HepG2 (cell line): ENCODE results near the gene N4BP2L1. TPM values are rescaled to one million over a fixed set of nuclear protein-coding genes. Genes with fewer than 3 reads are reported as not detected.

ENCODE experiments used
- FOSL2 ChIP-seq: sonication (generic); formaldehyde crosslinking; IDR thresholded peaks from 2 replicates; pipeline ENCODE4 v1.4.0; 2020; ENCODE audit warnings: missing genetic modification reagents
- MYNN ChIP-seq: sonication (generic); formaldehyde crosslinking; IDR thresholded peaks from 2 replicates; pipeline ENCODE4 v1.4.0; 2020; ENCODE audit warnings: mild to moderate bottlenecking, low read depth, missing genetic modification reagents
- NFE2 ChIP-seq: sonication (generic); formaldehyde crosslinking; IDR thresholded peaks from 2 replicates; pipeline ENCODE4 v1.4.0; 2020; ENCODE audit warnings: missing genetic modification reagents
- PCBP1 ChIP-seq: fragments of 200-400 bp; formaldehyde crosslinking; IDR thresholded peaks from 2 replicates; pipeline ENCODE4 v1.6.1; 2017; ENCODE audit warnings: mild to moderate bottlenecking, low read depth, low read length, borderline replicate concordance
- SP140L ChIP-seq: sonication (generic); formaldehyde crosslinking; IDR thresholded peaks from 2 replicates; pipeline ENCODE4 v1.4.0; 2020; ENCODE audit warnings: missing genetic modification reagents, borderline replicate concordance
- SP4 ChIP-seq: sonication (generic); formaldehyde crosslinking; IDR thresholded peaks from 2 replicates; pipeline ENCODE4 v1.8.1; 2023; ENCODE audit warnings: mild to moderate bottlenecking, missing genetic modification reagents
- TBX2 ChIP-seq: sonication (generic); formaldehyde crosslinking; IDR thresholded peaks from 2 replicates; pipeline ENCODE4 v1.5.0; 2020; ENCODE audit warnings: missing genetic modification reagents, mild to moderate bottlenecking, borderline replicate concordance
- U2AF2 ChIP-seq: fragments of 200-400 bp; formaldehyde crosslinking; IDR thresholded peaks from 2 replicates; pipeline ENCODE4 v1.6.1; 2017; ENCODE audit warnings: low read depth, mild to moderate bottlenecking, low read length
- ZNF136 ChIP-seq: sonication (generic); formaldehyde crosslinking; IDR thresholded peaks from 2 replicates; pipeline ENCODE4 v1.8.1; 2022; ENCODE audit warnings: low read depth, mild to moderate bottlenecking, moderate library complexity, missing genetic modification reagents
- ZNF362 ChIP-seq: sonication (generic); formaldehyde crosslinking; IDR thresholded peaks from 2 replicates; pipeline ENCODE4 v1.4.0; 2020; ENCODE audit warnings: missing genetic modification reagents, mild to moderate bottlenecking, borderline replicate concordance
- ZNF841 ChIP-seq: sonication (generic); formaldehyde crosslinking; IDR thresholded peaks from 2 replicates; pipeline ENCODE4 v1.8.1; 2023; ENCODE audit warnings: missing genetic modification reagents, borderline replicate concordance
- polyA plus RNA-seq, 8 experiments: library from polyadenylated mRNA; depleted of rRNA in 3 of 8; stranded (reverse) in 7 of 8; unstranded in 1 of 8; fragments of >200 nt; fragmentation: Illumina TruSeq in 4 of 8; extraction: Trizol in 4 of 8; gene quantifications; 2 replicates each; pipeline versions ENCODE4 v1.2.1 to v1.2.3, GENCODE V29; 2011 to 2016; ENCODE audit warnings: low read depth in 4 of 8, missing spikeins in 1 of 8, mixed read lengths in 1 of 8; ENCODE audit not compliant: insufficient read depth in 1 of 8
- total RNA-seq, 5 experiments: library from RNA; depleted of rRNA; stranded (reverse); fragments of >200 nt; fragmentation: Illumina TruSeq; extraction: Trizol; gene quantifications; 2 replicates each; pipeline ENCODE4 v1.2.3, GENCODE V29; 2016; ENCODE audit warnings: low read depth in 1 of 5
- TF ChIP-seq, protein P1 (sequence below): sonication (generic); formaldehyde crosslinking; IDR thresholded peaks from 2 replicates; pipeline ENCODE4 v1.8.0; 2022; ENCODE audit warnings: mild to moderate bottlenecking, missing genetic modification reagents; ENCODE audit not compliant: insufficient replicate concordance

The N4BP2L1 gene
- total and polyA plus RNA-seq, 2 of the 13 experiments (the other 11 are each of a cell fraction or from before 2014, with no cell fraction given) = 13.2 to 34.5 TPM

DNA sequence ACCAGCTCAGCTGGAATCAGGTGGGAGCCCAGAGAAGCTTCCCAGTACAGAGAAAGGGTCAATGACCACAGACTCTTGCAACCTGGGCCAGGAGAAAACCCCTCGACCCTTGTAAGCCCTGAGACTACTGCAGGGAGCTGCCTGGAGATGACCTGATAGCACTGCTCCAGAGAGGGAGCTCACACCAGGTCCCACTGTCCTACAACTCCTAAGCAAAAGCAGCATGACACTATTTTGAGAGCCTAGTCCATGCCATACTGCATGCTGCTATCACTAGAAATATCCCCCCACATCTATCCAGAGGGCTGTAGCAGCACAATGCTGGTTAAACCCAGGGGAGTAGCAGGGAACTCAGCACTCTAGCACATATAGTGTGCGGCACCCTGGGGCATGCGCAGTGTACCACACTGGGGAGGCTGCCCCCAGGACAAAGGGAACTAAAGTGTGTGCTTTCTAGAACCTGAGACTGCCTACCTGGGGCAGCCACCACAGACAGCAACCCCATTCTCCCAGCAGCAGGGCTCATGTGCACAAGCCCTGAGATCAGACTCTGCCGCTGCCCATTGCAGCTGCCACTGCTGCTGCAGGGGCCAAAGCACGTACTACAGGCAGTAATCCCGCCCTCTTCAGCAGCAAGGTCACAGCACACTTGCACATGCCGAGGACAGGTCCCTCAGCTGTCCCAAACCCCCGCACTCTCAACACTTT, 27.1 kb upstream of the N4BP2L1 start (continued):
- TF ChIP-seq, protein P1, sequence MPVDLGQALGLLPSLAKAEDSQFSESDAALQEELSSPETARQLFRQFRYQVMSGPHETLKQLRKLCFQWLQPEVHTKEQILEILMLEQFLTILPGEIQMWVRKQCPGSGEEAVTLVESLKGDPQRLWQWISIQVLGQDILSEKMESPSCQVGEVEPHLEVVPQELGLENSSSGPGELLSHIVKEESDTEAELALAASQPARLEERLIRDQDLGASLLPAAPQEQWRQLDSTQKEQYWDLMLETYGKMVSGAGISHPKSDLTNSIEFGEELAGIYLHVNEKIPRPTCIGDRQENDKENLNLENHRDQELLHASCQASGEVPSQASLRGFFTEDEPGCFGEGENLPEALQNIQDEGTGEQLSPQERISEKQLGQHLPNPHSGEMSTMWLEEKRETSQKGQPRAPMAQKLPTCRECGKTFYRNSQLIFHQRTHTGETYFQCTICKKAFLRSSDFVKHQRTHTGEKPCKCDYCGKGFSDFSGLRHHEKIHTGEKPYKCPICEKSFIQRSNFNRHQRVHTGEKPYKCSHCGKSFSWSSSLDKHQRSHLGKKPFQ (CRISPR knock-in tag) = peak; percentile 73
- no peak for TF ChIP-seq ZNF136 (CRISPR knock-in tag)
- TF ChIP-seq MYNN (CRISPR knock-in tag) = no peak
- TF ChIP-seq SP140L (CRISPR knock-in tag) = no peak
- 0 out of 2 replicates have a peak, but pooled peaks have one; percentile 56 for TF ChIP-seq SP4 (CRISPR knock-in tag)
- TF ChIP-seq NFE2 = no peak
- TF ChIP-seq U2AF2 = no peak
- TF ChIP-seq ZNF841 (CRISPR knock-in tag) = no peak
- TF ChIP-seq FOSL2 (CRISPR knock-in tag) = 0 out of 2 replicates have a peak, but pooled peaks have one; percentile 18
- no peak for TF ChIP-seq PCBP1
- 0 out of 2 replicates have a peak, but pooled peaks have one; percentile 28 for TF ChIP-seq ZNF362 (CRISPR knock-in tag)
- peak; percentile 80 for TF ChIP-seq TBX2 (CRISPR knock-in tag)
